Large intestine (tissue), 3 donors: ENCODE results near the gene BLM. TPM values are rescaled to one million over a fixed set of nuclear protein-coding genes. Genes with fewer than 3 reads are reported as not detected.
"Not testable (repeated sequence)": the region's sequence is repeated elsewhere in the genome, so short reads cannot be mapped to it uniquely, and the experiment has no call there.

ENCODE experiments used
- DNase-seq, 2 donors: peaks; one replicate each; pipeline versions ENCODE4 v3.0.0 to v3.0.0-alpha.2; 2013
- H3K27ac ChIP-seq: one replicate; pipeline ENCODE4 v1.5.1; 2013; ENCODE audit warnings: low read length
- H3K27me3 ChIP-seq: 2 replicates; pipeline ENCODE4 v1.6.1; 2013; ENCODE audit warnings: low read length; ENCODE audit not compliant: control insufficient read depth, insufficient read depth
- H3K36me3 ChIP-seq: 2 replicates; pipeline ENCODE4 v1.6.1; 2013; ENCODE audit warnings: low read length; ENCODE audit not compliant: control insufficient read depth, insufficient read depth
- H3K4me1 ChIP-seq: one replicate; pipeline ENCODE4 v1.6.1; 2013; ENCODE audit warnings: low read length; ENCODE audit not compliant: control insufficient read depth, insufficient read depth
- H3K4me3 ChIP-seq: one replicate; pipeline ENCODE4 v1.5.1; 2013; ENCODE audit warnings: low read length
- H3K9me3 ChIP-seq: one replicate; pipeline ENCODE4 v1.6.1; 2013; ENCODE audit warnings: mild to moderate bottlenecking, low read depth, low read length, moderate library complexity; ENCODE audit not compliant: control insufficient read depth
- WGBS: methylation state at CpG from one replicate; pipeline ENCODE4 v1.1.5; 2013; ENCODE audit warnings: low lambda C conversion rate; ENCODE audit not compliant: insufficient coverage; 5-methylcytosine and 5-hydroxymethylcytosine counted together
- polyA plus RNA-seq: library from polyadenylated mRNA; unstranded; fragments of 120-200 nt; gene quantifications from one replicate; pipeline ENCODE4 v1.2.1, GENCODE V29; 2013

BLM gene
- polyA plus RNA-seq, 1 donor: 4.2 TPM

- no peak overlapping the region for H3K27ac ChIP-seq
- no peaks in the 10 kb centered on the region for H3K27me3 ChIP-seq
- no peaks in the 10 kb centered on the region for H3K9me3 ChIP-seq
- H3K4me3 ChIP-seq: no peak overlapping the region
- WGBS: 80% methylated on average over 1 of the region's 8 CpGs
- no peaks in the 10 kb centered on the region for H3K36me3 ChIP-seq
- H3K4me1 ChIP-seq: peaks cover 27% of the 10 kb centered on the region
- DNase-seq: no peak
Measured at GRCh38 chr15:90840954-90841353, 123.8 kb downstream of the BLM start.

GRCh38 chr15:90844696-90845095 lies 127.5 kb downstream of the BLM start:
- Histone ChIP-seq H3K27me3 (no peaks in the 10 kb centered on the region), H3K36me3 (no peaks in the 10 kb centered on the region), H3K4me3 (no peak overlapping the region), H3K27ac (peak overlapping the region; percentile 43), H3K9me3 (no peaks in the 10 kb centered on the region), H3K4me1 (peaks cover 8% of the 10 kb centered on the region)
- no peak for DNase-seq
- WGBS: no CpG with 5 or more reads among the region's 5 CpGs

- no peaks in the 10 kb centered on the region for H3K36me3 ChIP-seq
- peak overlapping the region; percentile 57 for H3K27ac ChIP-seq
- no peaks in the 10 kb centered on the region for H3K9me3 ChIP-seq
- peak; percentile 57 to 61 for DNase-seq
- peaks cover 3% of the 10 kb centered on the region for H3K4me1 ChIP-seq
- H3K27me3 ChIP-seq: no peaks in the 10 kb centered on the region
- no peak overlapping the region for H3K4me3 ChIP-seq
- WGBS: no CpG with 5 or more reads among the region's 9 CpGs
Measured at GRCh38 chr15:90845201-90845949, 128.2 kb downstream of the BLM start.

GRCh38 chr15:90849424-90849823 lies 132.3 kb downstream of the BLM start:
- not testable (repeated sequence) for H3K9me3 ChIP-seq, H3K4me3 ChIP-seq, H3K27me3 ChIP-seq, H3K4me1 ChIP-seq, H3K36me3 ChIP-seq, H3K27ac ChIP-seq, DNase-seq
- no CpG with 5 or more reads among the region's 1 CpG for WGBS

GRCh38 chr15:90851114-90851513 lies 134.0 kb downstream of the BLM start:
- WGBS: no CpG with 5 or more reads among the region's 6 CpGs
- Histone ChIP-seq H3K4me1 (no peaks in the 10 kb centered on the region), H3K9me3 (no peaks in the 10 kb centered on the region), H3K27me3 (no peaks in the 10 kb centered on the region), H3K36me3 (no peaks in the 10 kb centered on the region), H3K27ac (no peak overlapping the region), H3K4me3 (no peak overlapping the region)
- no peak for DNase-seq

GRCh38 chr15:90851940-90852339 lies 134.8 kb downstream of the BLM start:
- H3K9me3 ChIP-seq: no peaks in the 10 kb centered on the region
- no CpG with 5 or more reads among the region's 5 CpGs for WGBS
- H3K36me3 ChIP-seq: no peaks in the 10 kb centered on the region
- no peaks in the 10 kb centered on the region for H3K27me3 ChIP-seq
- H3K4me3 ChIP-seq: no peak overlapping the region
- DNase-seq: no peak
- no peak overlapping the region for H3K27ac ChIP-seq
- H3K4me1 ChIP-seq: no peaks in the 10 kb centered on the region

GRCh38 chr15:90855139-90855538 lies 138.0 kb downstream of the BLM start:
- no peaks in the 10 kb centered on the region for H3K9me3 ChIP-seq
- H3K27ac ChIP-seq: no peak overlapping the region
- no peaks in the 10 kb centered on the region for H3K36me3 ChIP-seq
- H3K4me1 ChIP-seq: no peaks in the 10 kb centered on the region
- no CpG with 5 or more reads among the region's 9 CpGs for WGBS
- H3K4me3 ChIP-seq: no peak overlapping the region
- DNase-seq: peak in 1 of 2 donors; percentile 64
- H3K27me3 ChIP-seq: no peaks in the 10 kb centered on the region

- Histone ChIP-seq H3K9me3 (no peaks in the 10 kb centered on the region), H3K4me1 (no peaks in the 10 kb centered on the region), H3K4me3 (no peak overlapping the region), H3K36me3 (no peaks in the 10 kb centered on the region), H3K27ac (no peak overlapping the region), H3K27me3 (no peaks in the 10 kb centered on the region)
- no peak for DNase-seq
- no CpG with 5 or more reads among the region's 8 CpGs for WGBS
Measured at GRCh38 chr15:90857337-90857736, 140.2 kb downstream of the BLM start.

- no peak overlapping the region for H3K27ac ChIP-seq
- H3K4me3 ChIP-seq: no peak overlapping the region
- WGBS: no CpG with 5 or more reads among the region's 8 CpGs
- H3K4me1 ChIP-seq: no peaks in the 10 kb centered on the region
- no peak for DNase-seq
- H3K36me3 ChIP-seq: no peaks in the 10 kb centered on the region
- H3K9me3 ChIP-seq: no peaks in the 10 kb centered on the region
- no peaks in the 10 kb centered on the region for H3K27me3 ChIP-seq
Measured at GRCh38 chr15:90857883-90858443, 140.8 kb downstream of the BLM start.

GRCh38 chr15:90859234-90860131 lies 142.3 kb downstream of the BLM start:
- H3K27me3 ChIP-seq: no peaks in the 10 kb centered on the region
- DNase-seq: no peak
- no peaks in the 10 kb centered on the region for H3K4me1 ChIP-seq
- H3K4me3 ChIP-seq: no peak overlapping the region
- WGBS: 83% methylated on average over 1 of the region's 10 CpGs
- no peak overlapping the region for H3K27ac ChIP-seq
- H3K9me3 ChIP-seq: no peaks in the 10 kb centered on the region
- no peaks in the 10 kb centered on the region for H3K36me3 ChIP-seq
